Measurements from ENCODE around the gene MAP6. TPM values are rescaled to one million over a fixed set of nuclear protein-coding genes. Genes with fewer than 3 reads are reported as not detected.

MAP6 gene
- total RNA-seq, 2 experiments from 2014 or later, result not detected

DNA sequence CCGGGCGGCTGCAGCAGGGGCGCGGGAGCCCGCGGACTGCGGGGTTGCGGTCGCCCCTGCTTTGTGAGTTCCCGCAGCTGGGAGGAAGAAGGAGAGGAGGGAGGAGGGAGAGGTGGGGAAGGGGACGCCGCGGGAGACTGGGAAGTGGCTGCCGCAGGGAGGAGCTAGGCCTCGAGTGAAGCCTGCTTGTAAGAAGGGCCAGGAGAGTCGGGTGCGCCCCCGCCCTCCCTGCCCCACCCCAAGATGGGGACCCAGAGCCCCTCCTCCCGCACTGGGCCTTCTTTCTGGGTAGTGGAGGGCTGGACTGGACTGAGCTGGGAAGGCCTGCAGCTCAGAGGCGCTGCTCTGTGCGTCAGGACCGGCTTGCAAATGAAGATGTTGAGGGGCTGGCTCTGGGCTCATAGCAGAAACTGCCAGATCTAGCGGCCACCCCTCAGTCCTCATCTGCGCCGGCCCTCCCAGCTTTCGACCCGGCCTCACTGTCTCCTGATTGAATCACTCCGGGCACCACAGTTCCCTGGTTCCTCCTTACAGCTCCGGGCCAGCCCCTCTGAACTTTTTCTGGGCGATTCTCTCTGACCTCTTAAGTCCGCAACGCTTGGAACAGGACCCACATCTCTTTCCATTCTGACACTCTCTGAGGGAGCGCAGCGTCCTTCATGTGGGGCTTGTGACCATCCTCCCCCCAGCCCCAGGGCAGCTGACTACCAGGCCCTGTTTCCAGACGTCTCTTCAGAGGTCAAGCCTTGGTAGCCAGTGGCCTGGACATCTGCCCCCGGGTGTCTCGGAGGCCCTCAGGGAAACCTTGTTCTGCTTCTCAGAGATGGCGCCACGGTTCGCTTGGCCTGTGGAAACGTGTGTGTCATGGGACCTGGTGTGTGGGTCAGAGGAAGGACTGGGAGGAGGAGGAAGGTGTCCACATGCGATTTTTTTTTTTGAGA, 84.8 kb downstream of the MAP6 start:
- peak overlapping the region; percentile 86 for H3K4me3 Mint-ChIP-seq
- no peaks in the 10 kb centered on the region for H3K27me3 Mint-ChIP-seq
- peak overlapping the region; percentile 77 for H3K27ac Mint-ChIP-seq
- H3K4me1 ChIP-seq (ENCODE audit: insufficient read depth, low read length), result peaks cover 18% of the 10 kb centered on the region
- H3K4me1 Mint-ChIP-seq (ENCODE audit: low read depth), result peaks cover 14% of the 10 kb centered on the region
- peak overlapping the region; percentile 84 for H3K4me3 ChIP-seq (ENCODE audit: low read length)
- H3K9me3 Mint-ChIP-seq, result no peaks in the 10 kb centered on the region
- H3K36me3 ChIP-seq (ENCODE audit: insufficient read depth, low read length), result no peaks in the 10 kb centered on the region
- ChIA-PET POLR2A (interaction anchor here (0.5 to 0.6 kb wide), 2 partner anchors 22 to 254 kb away, joined by 3 to 5 read pairs; partner anchors contain the start of gene SERPINH1), CTCF (no interaction called here)
- no peaks in the 10 kb centered on the region for H3K36me3 Mint-ChIP-seq (ENCODE audit: low read depth)
- no peaks in the 10 kb centered on the region for H3K27me3 ChIP-seq (ENCODE audit: control insufficient read depth in 1 of 2, insufficient read depth in 2 of 2, low read length in 2 of 2)
- intact Hi-C loops (cut with DNase I, micrococcal nuclease), result no loop called here
- ATAC-seq (ENCODE audit: poor library complexity) (peak; percentile 11), DNase-seq (peak in 2 of 14 experiments; percentile 36 to 44)
- no peaks in the 10 kb centered on the region for H3K9me3 ChIP-seq (ENCODE audit: control insufficient read depth in 1 of 2, insufficient read depth in 1 of 2, low read length in 2 of 2)
- TF ChIP-seq, protein P1, sequence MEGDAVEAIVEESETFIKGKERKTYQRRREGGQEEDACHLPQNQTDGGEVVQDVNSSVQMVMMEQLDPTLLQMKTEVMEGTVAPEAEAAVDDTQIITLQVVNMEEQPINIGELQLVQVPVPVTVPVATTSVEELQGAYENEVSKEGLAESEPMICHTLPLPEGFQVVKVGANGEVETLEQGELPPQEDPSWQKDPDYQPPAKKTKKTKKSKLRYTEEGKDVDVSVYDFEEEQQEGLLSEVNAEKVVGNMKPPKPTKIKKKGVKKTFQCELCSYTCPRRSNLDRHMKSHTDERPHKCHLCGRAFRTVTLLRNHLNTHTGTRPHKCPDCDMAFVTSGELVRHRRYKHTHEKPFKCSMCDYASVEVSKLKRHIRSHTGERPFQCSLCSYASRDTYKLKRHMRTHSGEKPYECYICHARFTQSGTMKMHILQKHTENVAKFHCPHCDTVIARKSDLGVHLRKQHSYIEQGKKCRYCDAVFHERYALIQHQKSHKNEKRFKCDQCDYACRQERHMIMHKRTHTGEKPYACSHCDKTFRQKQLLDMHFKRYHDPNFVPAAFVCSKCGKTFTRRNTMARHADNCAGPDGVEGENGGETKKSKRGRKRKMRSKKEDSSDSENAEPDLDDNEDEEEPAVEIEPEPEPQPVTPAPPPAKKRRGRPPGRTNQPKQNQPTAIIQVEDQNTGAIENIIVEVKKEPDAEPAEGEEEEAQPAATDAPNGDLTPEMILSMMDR (IDR thresholded peaks at IDR 0.05), result peak; percentile 12
- no peak overlapping the region for H3K27ac ChIP-seq (ENCODE audit: low read depth in 1 of 2, low read length in 2 of 2)

- H3K4me1 Mint-ChIP-seq (ENCODE audit: low read depth), result peaks cover 14% of the 10 kb centered on the region
- CTCF ChIA-PET, result no interaction called here
- H3K9me3 ChIP-seq (ENCODE audit: control insufficient read depth in 1 of 2, insufficient read depth in 1 of 2, low read length in 2 of 2), result no peaks in the 10 kb centered on the region
Measured at GRCh38 chr11:75582895-75583717, 85.7 kb downstream of the MAP6 start.

DNA sequence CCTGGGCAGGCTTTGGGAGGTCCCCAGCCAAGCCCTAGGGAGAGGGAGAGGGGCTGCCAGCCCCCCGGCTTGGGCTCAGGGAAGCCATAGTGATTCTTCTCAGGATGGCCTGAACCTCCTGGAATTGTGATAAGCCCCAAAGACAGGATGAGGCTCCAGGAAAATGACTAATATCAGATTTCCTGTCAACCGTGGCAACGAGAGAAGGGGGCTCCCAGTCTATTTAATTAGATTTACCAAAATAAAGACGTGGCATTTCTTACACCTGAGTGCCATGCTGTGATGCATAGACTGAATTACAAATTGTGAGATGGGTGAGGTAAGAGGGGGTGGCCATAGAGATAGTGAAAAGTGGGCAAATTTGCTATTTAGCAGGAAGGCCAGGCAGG, 86.3 kb downstream of the MAP6 start:
- POLR2A ChIA-PET, result interaction anchor here (2.8 kb wide), 1 partner anchor 21 kb away, joined by 16 read pairs; the partner anchor contains the start of gene SERPINH1
- Mint-ChIP-seq H3K36me3 (ENCODE audit: low read depth) (no peaks in the 10 kb centered on the region), H3K9me3 (no peaks in the 10 kb centered on the region), H3K27ac (peak overlapping the region; percentile 71), H3K27me3 (no peaks in the 10 kb centered on the region), H3K4me3 (peak overlapping the region; percentile 94), H3K4me1 (ENCODE audit: low read depth) (peaks cover 14% of the 10 kb centered on the region)
- no peaks in the 10 kb centered on the region for H3K27me3 ChIP-seq (ENCODE audit: control insufficient read depth in 1 of 2, insufficient read depth in 2 of 2, low read length in 2 of 2)
- intact Hi-C loops (cut with DNase I, micrococcal nuclease), result no loop called here
- no peak for DNase-seq
- no peaks in the 10 kb centered on the region for H3K9me3 ChIP-seq (ENCODE audit: control insufficient read depth in 1 of 2, insufficient read depth in 1 of 2, low read length in 2 of 2)
- peak; percentile 8 for ATAC-seq (ENCODE audit: poor library complexity)
- H3K36me3 ChIP-seq (ENCODE audit: insufficient read depth, low read length), result no peaks in the 10 kb centered on the region
- H3K27ac ChIP-seq (ENCODE audit: low read depth in 1 of 2, low read length in 2 of 2), result peak overlapping the region in 1 of 2 donors; percentile 19
- CTCF ChIA-PET, result no interaction called here
- TF ChIP-seq, protein P1 (IDR thresholded peaks at IDR 0.05), result no peak
- peak overlapping the region; percentile 84 for H3K4me3 ChIP-seq (ENCODE audit: low read length)
- H3K4me1 ChIP-seq (ENCODE audit: insufficient read depth, low read length), result peaks cover 18% of the 10 kb centered on the region

More at GRCh38 chr11:75582895-75583717, 85.7 kb downstream of the MAP6 start:
- no peaks in the 10 kb centered on the region for H3K27me3 ChIP-seq (ENCODE audit: control insufficient read depth in 1 of 2, insufficient read depth in 2 of 2, low read length in 2 of 2)
- no peaks in the 10 kb centered on the region for H3K9me3 Mint-ChIP-seq
- TF ChIP-seq, protein P1 (IDR thresholded peaks at IDR 0.05), result no peak
- POLR2A ChIA-PET, result interaction anchor here (2.8 kb wide), 1 partner anchor 21 kb away, joined by 16 read pairs; the partner anchor contains the start of gene SERPINH1
- peak overlapping the region; percentile 94 for H3K4me3 Mint-ChIP-seq
- H3K27ac Mint-ChIP-seq, result peak overlapping the region; percentile 71
- intact Hi-C loops (cut with DNase I, micrococcal nuclease), result no loop called here
- H3K27me3 Mint-ChIP-seq, result no peaks in the 10 kb centered on the region
- peak overlapping the region; percentile 10 to 19 for H3K27ac ChIP-seq (ENCODE audit: low read depth in 1 of 2, low read length in 2 of 2)
- peaks cover 18% of the 10 kb centered on the region for H3K4me1 ChIP-seq (ENCODE audit: insufficient read depth, low read length)
- H3K36me3 ChIP-seq (ENCODE audit: insufficient read depth, low read length), result no peaks in the 10 kb centered on the region
- H3K4me3 ChIP-seq (ENCODE audit: low read length), result peak overlapping the region; percentile 84
- ATAC-seq (ENCODE audit: poor library complexity) (peak; percentile 96), DNase-seq (peak in 13 of 14 experiments; percentile 13 to 79 (median 45))
- no peaks in the 10 kb centered on the region for H3K36me3 Mint-ChIP-seq (ENCODE audit: low read depth)
